GM18517 (cell line): Measurements from ENCODE around the gene RELN.

Experiments used
- ATAC-seq: cut with Tn5 transposase; IDR thresholded peaks from one replicate; pipeline ENCODE4 v1.9.1; 2021; ENCODE audit warnings: mild to moderate bottlenecking, moderate library complexity; ENCODE audit not compliant: unreplicated experiment

Gene RELN

DNA sequence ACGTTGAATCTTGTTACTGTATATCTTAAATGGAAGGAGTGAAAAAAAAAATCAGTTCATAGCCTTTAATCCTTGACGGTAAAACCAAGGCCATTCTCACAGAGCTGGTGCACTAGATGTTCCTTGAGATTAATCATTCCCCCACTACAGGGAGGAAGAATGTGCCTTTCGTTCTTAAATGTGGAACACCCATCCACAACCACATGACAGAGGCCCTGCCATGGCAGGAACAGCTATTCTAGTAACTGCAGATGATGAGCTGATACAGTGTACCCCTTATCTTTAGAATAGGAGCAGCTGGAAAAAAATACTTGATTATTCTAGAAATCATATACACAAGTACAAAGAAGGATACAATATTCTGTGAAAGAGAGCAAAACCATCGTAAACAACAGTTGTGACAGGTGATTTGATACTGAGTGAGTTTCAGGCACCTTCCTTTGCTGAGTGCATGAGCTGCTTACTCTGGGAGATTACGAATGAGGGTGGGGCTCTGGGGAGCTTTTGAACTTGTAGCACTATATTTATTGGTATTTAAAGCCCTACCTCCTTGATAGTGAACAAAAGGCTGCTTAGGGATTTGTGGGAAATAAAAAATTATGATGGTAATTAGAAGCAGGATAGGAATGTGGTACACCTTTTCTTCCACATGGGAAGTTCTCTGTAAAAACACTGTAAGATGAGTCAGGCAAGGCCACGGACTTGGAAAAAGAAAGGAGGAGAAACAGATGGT lies 299.1 kb downstream of the RELN start:
- ATAC-seq: no peak

GRCh38 chr7:103689255-103689654 lies 300.2 kb downstream of the RELN start:
- ATAC-seq: no peak

DNA sequence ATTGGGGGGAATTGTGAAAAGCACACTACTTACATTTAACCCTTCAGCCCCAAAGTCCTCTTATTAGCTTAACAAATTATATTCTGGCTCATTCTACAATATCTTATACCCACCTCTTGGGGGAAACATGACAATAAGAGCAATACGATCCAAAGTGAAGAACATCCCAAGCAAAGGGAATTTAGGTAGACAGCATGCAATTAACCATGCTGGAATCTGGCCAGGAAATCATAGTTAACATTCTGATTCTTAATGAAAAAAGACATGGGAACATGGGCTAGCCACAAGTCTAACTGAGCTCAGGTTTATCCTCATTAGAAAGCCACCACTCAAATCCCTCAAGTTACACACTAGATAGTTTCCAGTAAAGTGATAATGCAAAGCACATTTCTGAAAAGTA lies 301.5 kb downstream of the RELN start:
- ATAC-seq: no peak

GRCh38 chr7:103687272-103687671 lies 302.2 kb downstream of the RELN start:
- ATAC-seq: no peak

DNA sequence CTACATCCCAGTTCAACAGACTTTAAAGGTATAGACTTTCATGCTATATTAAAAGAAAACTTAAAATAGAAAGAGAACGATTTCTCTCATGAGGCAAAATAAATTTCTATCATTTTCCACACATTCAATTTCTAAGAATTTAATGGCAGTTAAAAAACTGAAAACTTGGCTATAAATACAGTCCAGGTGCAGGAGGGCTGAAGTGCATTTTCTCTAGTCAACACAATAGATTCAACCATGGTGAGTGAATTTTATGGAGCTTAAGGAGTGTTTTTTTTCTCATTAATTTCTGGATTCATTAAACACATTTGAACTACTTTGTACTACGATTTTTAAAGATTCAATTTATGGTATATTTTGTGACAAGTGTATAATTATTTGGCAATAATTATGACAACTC lies 302.7 kb downstream of the RELN start:
- no peak for ATAC-seq

DNA sequence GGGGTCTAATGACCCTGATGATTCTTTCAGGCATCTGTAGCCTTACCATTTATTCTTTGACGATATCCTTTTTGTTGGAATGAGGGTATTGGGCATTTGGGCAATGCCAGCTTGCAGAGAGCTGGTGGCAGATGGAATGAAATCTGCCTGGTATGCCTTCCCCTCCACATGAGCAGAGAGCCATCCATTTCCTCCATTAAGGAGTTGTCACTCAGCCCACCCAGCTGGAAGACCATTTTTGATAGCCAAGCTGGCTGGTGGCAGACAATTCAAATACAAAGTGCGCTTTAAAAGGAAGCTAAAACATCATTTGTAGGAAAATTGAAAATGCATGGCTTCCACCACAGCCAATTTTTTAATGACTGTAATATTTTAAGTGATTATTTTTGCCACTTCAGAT lies 303.4 kb downstream of the RELN start:
- ATAC-seq: no peak

DNA sequence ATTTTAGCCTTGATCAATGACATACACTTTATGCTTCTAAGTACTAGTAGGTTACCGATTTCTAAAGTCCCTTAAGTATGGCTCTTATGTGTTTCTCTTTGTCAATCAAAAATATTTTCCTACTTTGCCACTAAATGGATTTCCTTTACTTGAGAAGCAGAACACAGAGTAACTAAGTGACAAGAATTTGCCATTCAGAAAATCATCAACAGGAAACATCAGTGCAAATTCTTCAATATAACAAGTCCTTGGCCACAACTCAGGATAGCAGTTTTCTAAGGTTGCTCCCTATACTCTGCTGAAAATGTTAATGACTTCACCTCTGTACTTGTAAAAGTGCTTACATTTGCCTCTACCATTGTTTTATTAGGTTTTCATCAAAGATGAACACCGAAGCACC lies 303.8 kb downstream of the RELN start:
- ATAC-seq: no peak

DNA sequence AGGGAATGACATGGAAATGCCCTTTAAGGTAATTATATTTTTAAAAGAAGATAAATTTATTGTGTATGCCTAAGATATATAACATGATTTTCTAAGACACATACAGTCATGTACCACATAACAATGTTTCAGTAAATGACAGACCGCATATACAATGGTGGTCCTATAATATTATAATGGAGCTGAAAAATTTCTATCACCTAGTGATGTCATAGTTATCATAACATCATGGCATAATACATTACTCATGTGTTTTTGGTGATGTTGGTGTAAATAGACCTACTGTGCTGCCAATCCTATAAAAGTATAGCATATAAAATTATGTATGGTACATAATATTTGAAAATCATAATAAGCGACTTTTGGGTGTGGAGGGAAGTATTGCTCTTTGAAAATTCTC lies 306.1 kb downstream of the RELN start:
- no peak for ATAC-seq

- no peak for ATAC-seq
These were observed 309.0 kb downstream of the RELN start for GRCh38 chr7:103680161-103681144.

DNA sequence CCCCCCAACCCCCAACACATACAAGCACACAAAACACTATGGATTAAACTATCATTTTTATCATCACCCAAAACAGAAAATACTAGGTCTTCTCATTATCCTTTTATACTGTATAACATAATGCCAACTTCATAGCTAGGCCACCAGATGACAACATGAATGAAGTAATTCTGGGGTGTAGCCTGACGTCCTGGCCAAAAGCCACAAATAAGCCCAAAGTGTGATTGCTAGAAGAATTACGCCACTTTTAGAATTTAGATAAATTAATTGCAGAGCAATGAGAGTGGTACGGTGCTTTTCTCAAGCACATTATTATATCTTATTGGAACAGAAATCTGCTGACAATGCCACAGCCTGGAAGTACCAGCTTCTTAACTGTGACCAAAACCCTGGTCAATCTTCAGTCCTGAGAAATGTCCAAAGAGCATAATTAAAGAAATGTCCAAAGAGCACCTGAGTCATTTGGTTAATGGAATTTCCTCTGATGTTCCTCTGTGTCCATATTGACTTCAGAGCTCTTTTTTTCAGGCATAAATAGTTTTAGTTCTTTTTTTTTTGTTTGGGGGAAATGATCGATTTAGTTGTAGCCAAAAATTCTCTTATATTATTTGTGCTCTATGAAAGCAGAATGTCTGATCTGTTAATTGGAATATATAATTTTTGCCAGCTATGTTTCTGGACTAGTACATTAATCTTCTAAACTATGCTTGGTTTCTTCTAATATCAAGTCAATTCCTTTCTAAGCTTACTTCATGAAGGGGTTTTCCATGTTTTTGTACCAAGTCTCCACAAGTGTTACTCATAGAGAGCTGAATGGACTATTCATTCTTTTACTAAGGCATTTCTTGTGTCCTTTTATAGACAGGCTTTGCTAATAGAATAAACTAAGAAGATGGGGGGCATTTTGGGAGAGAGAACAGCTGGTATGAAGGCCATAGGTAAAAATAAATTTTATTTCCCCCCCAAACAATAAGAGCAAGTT lies 310.0 kb downstream of the RELN start:
- no peak for ATAC-seq

DNA sequence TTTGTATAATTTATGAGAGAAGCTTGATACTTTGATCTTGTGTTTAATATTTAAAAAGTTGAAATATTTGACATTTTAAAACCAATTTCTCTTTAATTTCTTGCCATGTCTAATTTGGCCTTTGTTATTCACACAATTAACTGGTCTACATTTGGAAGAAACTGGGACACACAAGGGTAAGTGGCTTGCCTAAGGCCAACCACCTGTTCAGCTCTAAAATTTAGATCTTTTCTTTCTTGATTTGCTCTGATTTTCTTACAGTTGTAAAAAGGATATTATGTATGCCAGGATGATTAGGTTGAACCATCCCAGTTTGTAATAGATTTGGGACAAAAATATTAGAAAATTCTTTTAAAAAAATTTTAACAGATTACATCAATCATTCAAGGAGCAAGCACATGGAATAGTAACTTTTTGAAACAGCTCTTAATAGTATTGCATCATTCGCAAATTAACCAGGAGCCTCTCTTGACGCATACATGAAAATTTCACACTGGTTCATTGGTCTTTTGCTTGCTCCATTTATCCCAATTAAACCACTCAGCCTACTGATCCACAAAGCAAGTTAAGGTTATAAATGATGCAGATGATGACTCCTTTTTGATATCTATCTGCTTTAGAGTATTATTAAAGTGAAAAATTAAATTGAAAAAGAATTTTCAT lies 321.0 kb downstream of the RELN start:
- ATAC-seq: no peak

GRCh38 chr7:103666326-103666725 lies 323.1 kb downstream of the RELN start:
- ATAC-seq: no peak

DNA sequence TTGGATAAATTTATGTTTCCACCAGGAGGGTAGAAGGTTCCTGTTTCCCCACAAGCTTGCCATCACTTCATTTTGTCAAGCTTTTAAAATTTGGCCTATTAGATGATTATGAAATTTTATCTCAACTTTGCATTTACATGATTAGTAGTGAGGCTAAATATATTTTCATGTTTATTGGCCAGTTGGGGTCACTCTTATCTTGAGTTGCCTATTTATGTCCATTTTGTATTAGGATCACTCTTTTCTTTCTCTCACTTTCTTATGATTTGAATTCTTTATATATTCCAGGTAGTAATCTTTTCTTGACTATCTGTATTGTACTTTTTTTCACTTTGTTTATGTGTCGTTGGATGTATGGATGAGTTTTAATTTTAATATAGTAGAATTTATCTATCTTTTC lies 324.9 kb downstream of the RELN start:
- no peak for ATAC-seq

GRCh38 chr7:103660455-103661371 lies 328.7 kb downstream of the RELN start:
- ATAC-seq: no peak

DNA sequence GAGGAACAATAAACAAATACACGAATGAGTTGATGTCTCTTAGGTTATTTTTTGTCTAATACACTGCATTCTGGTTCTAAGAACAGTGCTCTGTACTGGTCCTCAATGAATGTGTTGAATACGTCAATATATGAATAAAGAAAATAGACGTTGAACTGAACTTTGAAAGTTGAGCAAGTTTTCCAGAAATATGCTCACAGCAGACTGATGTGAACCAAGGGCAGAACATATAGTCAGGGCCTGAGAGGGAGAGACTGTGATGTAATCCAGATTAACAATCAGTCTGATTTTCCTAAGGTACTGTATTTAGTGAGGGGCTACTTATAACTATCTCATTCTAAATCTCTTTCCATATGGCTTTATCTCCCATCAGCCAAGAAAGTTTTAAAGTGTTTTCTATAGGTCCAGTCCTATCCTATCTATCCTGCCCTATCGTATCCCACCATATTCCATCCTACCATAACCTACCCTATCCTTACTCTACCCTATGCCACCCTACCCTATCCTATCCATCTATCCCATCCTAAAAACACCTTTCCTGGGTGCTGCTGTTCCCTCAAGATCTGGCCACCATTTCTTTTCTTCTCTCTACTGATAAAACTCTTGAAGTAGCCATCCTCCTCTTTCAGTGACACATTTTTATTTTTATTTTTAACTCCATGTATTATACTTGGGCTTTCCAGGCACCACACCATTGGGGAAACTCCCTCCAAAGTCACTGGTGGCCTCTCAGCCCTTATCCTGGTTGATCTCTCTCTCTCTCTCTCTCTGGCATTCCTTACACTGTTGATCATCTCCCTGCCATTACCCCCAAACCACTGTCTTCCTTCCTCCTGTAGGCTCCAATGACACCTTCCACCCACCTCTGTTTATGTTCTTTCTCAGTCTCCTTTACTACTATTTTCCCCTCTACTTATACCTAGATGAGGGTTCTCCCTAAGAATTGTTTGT lies 331.1 kb downstream of the RELN start:
- no peak for ATAC-seq

DNA sequence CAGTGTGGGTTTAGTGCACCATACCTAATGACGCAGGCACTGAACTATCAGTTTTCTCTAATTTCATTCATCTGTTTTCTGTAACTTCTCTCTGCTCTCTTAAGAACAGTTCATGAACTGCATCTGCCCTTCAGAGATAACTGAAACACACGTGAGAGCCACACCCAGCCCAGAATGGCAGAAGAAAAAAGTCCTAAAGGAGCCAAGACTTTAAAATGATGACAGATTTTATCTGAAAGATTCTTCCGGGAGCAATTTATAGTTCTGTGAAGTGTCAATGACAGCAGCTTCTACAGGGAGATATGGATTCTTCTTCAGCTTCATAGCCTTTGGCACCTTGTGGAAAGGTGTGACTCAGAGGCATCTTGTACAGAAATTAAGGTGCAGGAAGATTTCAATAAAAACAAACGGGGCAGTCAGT lies 332.0 kb downstream of the RELN start:
- no peak for ATAC-seq

DNA sequence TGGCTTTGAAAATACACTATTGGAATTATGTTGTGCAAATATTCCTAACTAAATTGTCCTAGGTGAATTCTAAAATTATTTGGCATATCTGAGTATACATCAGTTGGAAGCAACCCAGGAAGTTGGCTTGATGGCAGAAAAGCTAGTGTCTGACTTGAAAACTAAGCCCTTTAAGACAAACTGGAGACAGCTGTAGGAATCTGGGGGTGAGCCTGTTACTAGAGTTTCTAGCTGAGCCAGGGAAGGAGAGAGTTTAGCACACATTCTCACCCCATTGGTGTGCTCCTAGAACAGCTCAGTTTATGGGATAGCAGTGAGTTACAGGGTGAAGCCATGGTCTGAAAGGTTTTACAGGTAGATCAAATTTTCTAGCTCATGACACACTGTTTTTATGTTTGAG lies 333.2 kb downstream of the RELN start:
- no peak for ATAC-seq
